TTC549 (cell line): ENCODE data around the gene OSGEP.
A peak's percentile ranks its signal among the peaks of the same experiment; 100 is the strongest.
"Not testable (repeated sequence)": the region's sequence is repeated elsewhere in the genome, so short reads cannot be mapped to it uniquely, and the experiment has no call there.

Source experiments
- FAIRE-seq: peaks from 2 replicates; lab custom pipeline; 2012; peaks lifted over from hg19 to GRCh38; lab: Jason Lieb, UNC

Gene OSGEP

GRCh38 chr14:20469890-20470602, 15.4 kb upstream of the OSGEP start:
- no peak for FAIRE-seq

GRCh38 chr14:20469242-20469889, 14.8 kb upstream of the OSGEP start, which contains the start of gene PNP:
Gene PNP, plus strand, starts transcription at chr14:20469406. Its CDS starts 119 bp downstream, at chr14:20469525.
- FAIRE-seq, result no peak

DNA sequence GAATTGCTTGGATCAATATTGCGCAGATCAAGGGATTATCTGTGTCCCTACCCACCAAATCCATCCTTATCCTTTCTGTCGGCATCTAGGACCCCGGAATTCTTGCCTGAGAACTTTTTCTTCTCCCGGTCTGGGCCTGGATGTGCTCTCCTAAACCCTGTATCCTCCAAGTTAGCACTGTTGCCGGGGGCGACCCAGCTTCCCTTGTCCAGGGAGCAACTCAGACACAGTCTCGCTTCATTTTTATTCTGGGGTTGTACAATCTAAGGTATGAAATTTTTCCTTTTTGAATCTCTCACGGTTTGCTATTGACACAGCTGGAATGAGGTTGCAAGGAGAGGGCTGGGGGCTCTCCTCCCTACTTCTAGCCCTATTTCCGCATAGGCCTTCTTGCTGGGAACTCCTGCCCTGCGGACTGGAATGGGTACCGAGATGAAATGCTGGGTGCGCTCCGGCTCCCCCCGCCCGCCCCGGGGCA, 14.2 kb upstream of the OSGEP start:
- no peak for FAIRE-seq

DNA sequence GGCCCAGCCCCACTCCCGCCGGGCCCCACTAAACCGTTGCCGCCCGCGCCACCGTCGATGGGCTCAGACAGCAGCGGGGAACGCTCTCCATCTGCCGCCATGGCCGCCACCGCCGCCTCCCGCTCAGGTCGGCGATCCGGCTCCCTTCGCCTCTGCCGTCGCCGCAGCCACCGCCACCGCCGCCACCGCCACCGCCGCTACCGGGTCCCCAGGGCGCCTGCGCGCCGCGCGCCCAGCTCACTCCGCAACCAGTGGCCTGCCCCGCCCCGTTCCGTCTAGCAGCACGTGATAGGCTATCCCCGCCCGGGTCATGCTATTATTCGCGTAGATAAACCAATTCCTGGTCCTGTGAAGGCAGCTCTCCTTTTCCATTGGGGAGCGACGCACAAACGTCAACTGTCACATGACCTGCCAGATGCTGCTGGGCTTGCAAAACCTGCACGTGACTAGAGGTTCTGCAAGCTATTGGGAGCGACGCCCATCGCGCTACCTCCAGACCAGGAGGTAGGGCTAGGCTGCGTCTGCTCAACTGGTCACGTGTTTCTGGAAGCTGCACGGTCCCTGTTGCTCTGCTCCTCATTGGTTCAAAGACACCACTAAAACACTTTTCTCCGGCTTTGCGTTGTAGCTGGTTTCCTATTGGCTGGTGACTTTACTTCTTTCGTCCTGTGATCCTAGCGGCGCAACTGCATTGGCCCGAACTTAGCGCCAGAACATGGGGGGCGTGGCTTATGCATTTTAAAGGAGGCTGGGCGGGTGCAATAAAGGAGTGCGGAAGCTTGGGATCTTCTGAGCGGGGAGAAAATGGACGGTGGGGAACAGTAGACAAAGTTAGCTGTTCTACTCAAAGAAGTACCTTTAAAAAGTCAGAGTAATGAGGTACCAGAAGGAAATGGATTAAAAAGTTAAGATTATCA, 6.9 kb upstream of the OSGEP start, which contains the start of gene PIP4P1:
TSS of gene PIP4P1 (minus strand) at position 210 of the 917 bp plus-strand sequence. CDS start at position 101, 109 bp downstream.
- peak; percentile 98 for FAIRE-seq

DNA sequence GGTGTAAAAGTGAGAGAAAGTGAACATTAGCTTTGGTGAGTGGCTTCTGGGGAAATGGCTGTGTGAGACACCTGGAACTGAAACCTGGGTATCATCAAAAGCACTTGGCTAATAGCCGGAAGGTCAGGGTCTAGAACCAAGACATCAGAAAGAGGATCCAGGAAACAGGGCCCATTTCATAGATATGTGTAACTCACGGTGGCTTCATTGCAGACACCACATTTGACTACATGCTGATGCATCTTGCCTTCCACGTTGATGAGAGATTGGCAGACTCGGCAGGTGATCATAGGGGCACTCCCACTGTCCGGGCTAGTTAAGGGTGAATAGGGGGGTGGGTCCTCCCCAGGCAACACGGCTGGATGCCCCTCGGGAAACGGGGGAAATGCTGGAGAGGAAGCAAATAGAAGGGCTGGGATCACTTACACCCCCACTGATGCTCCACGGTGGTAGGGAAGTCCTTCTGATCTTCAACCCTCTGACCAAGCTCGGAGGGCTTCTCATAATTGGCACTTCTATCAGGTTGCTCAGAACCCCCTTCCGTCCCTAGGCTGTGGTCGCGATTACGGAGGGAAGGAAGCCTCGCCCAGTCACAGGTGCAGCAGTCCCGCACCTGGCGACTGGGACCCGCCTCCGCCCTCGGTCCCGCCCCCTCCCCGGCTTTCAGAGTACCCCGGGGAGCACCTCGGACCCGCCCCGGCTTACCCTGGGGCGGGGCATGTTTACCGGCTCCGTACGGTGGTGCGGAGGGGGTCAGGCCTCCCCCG, 6.0 kb upstream of the OSGEP start:
- FAIRE-seq, result no peak

GRCh38 chr14:20458031-20458789, 3.6 kb upstream of the OSGEP start:
- no peak for FAIRE-seq

DNA sequence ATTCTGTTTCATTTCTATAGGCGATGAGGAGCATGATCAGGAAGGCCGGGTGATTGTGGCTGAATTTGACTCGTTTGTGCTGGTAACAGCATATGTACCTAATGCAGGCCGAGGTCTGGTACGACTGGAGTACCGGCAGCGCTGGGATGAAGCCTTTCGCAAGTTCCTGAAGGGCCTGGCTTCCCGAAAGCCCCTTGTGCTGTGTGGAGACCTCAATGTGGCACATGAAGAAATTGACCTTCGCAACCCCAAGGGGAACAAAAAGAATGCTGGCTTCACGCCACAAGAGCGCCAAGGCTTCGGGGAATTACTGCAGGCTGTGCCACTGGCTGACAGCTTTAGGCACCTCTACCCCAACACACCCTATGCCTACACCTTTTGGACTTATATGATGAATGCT, 2.4 kb upstream of the OSGEP start:
- FAIRE-seq, result no peak

DNA sequence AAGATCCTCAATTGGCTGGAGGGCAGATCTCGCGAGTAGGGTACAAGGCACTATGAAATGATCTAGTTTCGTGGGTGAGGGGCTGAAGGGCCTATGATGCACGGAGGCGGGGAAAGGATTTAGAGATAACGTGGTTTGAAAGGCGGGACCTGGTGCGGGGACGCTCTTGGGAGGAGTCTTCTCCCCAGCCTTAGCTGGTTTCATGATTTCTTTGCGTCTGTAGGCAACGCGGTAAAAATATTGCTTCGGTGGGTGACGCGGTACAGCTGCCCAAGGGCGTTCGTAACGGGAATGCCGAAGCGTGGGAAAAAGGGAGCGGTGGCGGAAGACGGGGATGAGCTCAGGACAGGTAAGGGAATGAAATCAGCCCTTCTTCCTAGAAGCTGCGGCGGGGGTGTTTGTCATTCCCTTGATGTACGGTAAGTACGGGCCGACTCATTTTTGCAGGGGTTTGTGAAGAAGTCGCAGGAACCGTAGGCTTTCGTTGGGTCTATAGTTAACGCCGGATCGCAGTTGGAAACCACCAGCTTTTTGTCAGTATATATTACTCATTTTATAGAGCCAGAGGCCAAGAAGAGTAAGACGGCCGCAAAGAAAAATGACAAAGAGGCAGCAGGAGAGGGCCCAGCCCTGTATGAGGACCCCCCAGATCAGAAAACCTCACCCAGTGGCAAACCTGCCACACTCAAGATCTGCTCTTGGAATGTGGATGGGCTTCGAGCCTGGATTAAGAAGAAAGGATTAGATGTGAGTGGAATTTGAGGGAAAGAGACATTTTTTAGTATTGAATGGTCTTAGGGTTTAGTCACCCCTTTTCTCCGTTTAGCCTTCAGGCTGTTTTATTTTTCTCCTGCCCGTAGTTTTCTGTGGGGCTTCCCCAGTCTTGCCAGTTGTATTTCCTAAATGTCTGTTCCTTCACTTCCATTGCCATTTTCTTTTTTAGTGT, 1.0 kb upstream of the OSGEP start:
- FAIRE-seq, result no peak

GRCh38 chr14:20452831-20453230, 1.8 kb downstream of the OSGEP start:
- FAIRE-seq, result not testable (repeated sequence)

DNA sequence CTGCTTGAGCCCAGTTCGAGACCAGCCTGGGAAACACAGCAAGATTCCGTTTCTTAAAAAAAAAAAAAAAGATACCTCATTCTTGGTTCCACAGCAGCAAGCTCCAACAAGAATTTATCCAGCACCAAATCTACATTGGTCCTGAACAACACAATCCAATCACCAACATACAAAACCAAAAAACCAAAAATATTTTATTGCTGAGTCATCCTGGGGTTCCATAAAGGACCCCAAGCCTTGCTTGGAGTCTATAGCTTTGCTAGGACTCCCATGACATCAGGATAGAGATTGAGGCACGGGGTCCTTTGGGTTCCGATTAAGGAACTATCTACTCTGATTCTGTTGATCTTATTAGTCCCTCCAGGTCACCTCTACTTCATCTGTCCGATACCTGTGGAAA, 7.7 kb downstream of the OSGEP start:
- FAIRE-seq, result no peak

DNA sequence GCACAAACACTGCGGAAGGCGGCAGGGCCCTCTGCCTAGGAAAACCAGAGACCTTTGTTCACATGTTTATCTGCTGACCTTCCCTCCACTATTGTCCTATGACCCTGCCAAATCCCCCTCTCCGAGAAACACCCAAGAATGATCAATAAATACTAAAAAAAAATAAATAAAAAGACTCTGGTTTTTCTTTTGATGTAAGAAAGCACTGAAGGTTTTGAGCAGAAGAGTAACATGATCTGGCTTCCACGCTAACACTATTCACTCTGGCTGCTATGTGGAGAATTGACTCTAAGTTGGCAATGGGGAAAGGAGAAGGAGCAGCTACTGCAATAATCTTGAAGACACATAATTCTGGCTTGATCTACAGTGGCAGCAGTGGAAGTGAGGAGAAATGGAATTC, 11.0 kb downstream of the OSGEP start:
- not testable (repeated sequence) for FAIRE-seq

GRCh38 chr14:20441461-20441860, 13.2 kb downstream of the OSGEP start:
- FAIRE-seq, result no peak

- FAIRE-seq, result no peak
Measured at GRCh38 chr14:20440882-20441281, 13.7 kb downstream of the OSGEP start.

GRCh38 chr14:20440465-20440864, 14.1 kb downstream of the OSGEP start:
- no peak for FAIRE-seq

GRCh38 chr14:20438664-20439063, 15.9 kb downstream of the OSGEP start:
- no peak for FAIRE-seq

- no peak for FAIRE-seq
Measured at GRCh38 chr14:20436363-20436755, 18.3 kb downstream of the OSGEP start.

- no peak for FAIRE-seq
Measured at GRCh38 chr14:20435582-20436362, 18.8 kb downstream of the OSGEP start, which contains the start of gene KLHL33. Gene KLHL33, minus strand, starts transcription at chr14:20436166. Its CDS starts 355 bp downstream, at chr14:20435811.

GRCh38 chr14:20434701-20435581, 19.7 kb downstream of the OSGEP start:
- no peak for FAIRE-seq
